Central memory CD8-positive, alpha-beta T cell (primary cell): ENCODE measurements around the gene CACNA1H.
"Not testable (repeated sequence)": the region's sequence is repeated elsewhere in the genome, so short reads cannot be mapped to it uniquely, and the experiment has no call there.

Experiments used
- ATAC-seq: fragments of 150-1000 bp; cut with Tn5 transposase; replicated peaks from 2 replicates; pipeline ENCODE4 v1.10.0; 2022; ENCODE audit warnings: mild to moderate bottlenecking, moderate FRiP score, moderate number of reproducible peaks; ENCODE audit not compliant: poor library complexity, severe bottlenecking; ENCODE audit errors: extremely low read depth
- DNase-seq, 2 donors: peaks; one replicate each; pipeline ENCODE4 v3.0.0; 2021; ENCODE audit warnings: low spot score in 2 of 2
- H3K27ac Mint-ChIP-seq: one replicate; pipeline ENCODE4 v1.8.0; 2022; ENCODE audit warnings: low read depth, mild to moderate bottlenecking, moderate library complexity, mixed read lengths
- H3K27me3 Mint-ChIP-seq: one replicate; pipeline ENCODE4 v1.8.0; 2022; ENCODE audit warnings: mixed read lengths
- H3K36me3 Mint-ChIP-seq: one replicate; pipeline ENCODE4 v1.8.0; 2022; ENCODE audit warnings: mild to moderate bottlenecking, moderate library complexity, mixed read lengths; ENCODE audit not compliant: insufficient read depth
- H3K4me1 Mint-ChIP-seq: one replicate; pipeline ENCODE4 v1.8.0; 2022; ENCODE audit warnings: mixed read lengths
- H3K4me3 Mint-ChIP-seq: one replicate; pipeline ENCODE4 v1.8.0; 2022; ENCODE audit warnings: mild to moderate bottlenecking, moderate library complexity, mixed read lengths
- H3K9me3 Mint-ChIP-seq: one replicate; pipeline ENCODE4 v1.8.0; 2022; ENCODE audit warnings: mixed read lengths

The CACNA1H gene

GRCh38 chr16:1180549-1181403, 27.9 kb downstream of the CACNA1H start:
- H3K36me3 Mint-ChIP-seq, result no peaks in the 10 kb centered on the region
- no peaks in the 10 kb centered on the region for H3K9me3 Mint-ChIP-seq
- H3K4me3 Mint-ChIP-seq, result no peak overlapping the region
- H3K27ac Mint-ChIP-seq, result no peak overlapping the region
- H3K4me1 Mint-ChIP-seq, result no peaks in the 10 kb centered on the region
- DNase-seq, result no peak
- no peaks in the 10 kb centered on the region for H3K27me3 Mint-ChIP-seq
- no peak for ATAC-seq

- Mint-ChIP-seq H3K4me1 (no peaks in the 10 kb centered on the region), H3K4me3 (no peak overlapping the region), H3K9me3 (no peaks in the 10 kb centered on the region), H3K27me3 (no peaks in the 10 kb centered on the region), H3K27ac (no peak overlapping the region), H3K36me3 (no peaks in the 10 kb centered on the region)
- DNase-seq (no peak), ATAC-seq (no peak)
These were observed 28.8 kb downstream of the CACNA1H start for GRCh38 chr16:1181404-1182315.

- Mint-ChIP-seq H3K27ac (no peak overlapping the region), H3K4me1 (no peaks in the 10 kb centered on the region), H3K9me3 (no peaks in the 10 kb centered on the region), H3K36me3 (no peaks in the 10 kb centered on the region), H3K4me3 (no peak overlapping the region), H3K27me3 (no peaks in the 10 kb centered on the region)
- no peak for ATAC-seq
- DNase-seq, result no peak
These were observed 29.4 kb downstream of the CACNA1H start for GRCh38 chr16:1182316-1182671.

- no peak for ATAC-seq
- Mint-ChIP-seq H3K9me3 (no peaks in the 10 kb centered on the region), H3K4me1 (no peaks in the 10 kb centered on the region), H3K27me3 (no peaks in the 10 kb centered on the region), H3K36me3 (no peaks in the 10 kb centered on the region), H3K27ac (no peak overlapping the region), H3K4me3 (no peak overlapping the region)
- DNase-seq, result no peak
These were observed 30.3 kb downstream of the CACNA1H start for GRCh38 chr16:1182950-1183907.

GRCh38 chr16:1184156-1184868, 31.4 kb downstream of the CACNA1H start:
- no peak for ATAC-seq
- no peak for DNase-seq
- Mint-ChIP-seq H3K36me3 (no peaks in the 10 kb centered on the region), H3K27me3 (no peaks in the 10 kb centered on the region), H3K4me1 (no peaks in the 10 kb centered on the region), H3K9me3 (no peaks in the 10 kb centered on the region), H3K4me3 (no peak overlapping the region), H3K27ac (no peak overlapping the region)

GRCh38 chr16:1184980-1185379, 32.1 kb downstream of the CACNA1H start:
- ATAC-seq (no peak), DNase-seq (no peak)
- no peak overlapping the region for H3K4me3 Mint-ChIP-seq
- no peaks in the 10 kb centered on the region for H3K36me3 Mint-ChIP-seq
- no peaks in the 10 kb centered on the region for H3K27me3 Mint-ChIP-seq
- no peak overlapping the region for H3K27ac Mint-ChIP-seq
- H3K9me3 Mint-ChIP-seq, result no peaks in the 10 kb centered on the region
- no peaks in the 10 kb centered on the region for H3K4me1 Mint-ChIP-seq

- not testable (repeated sequence) for H3K36me3 Mint-ChIP-seq, H3K4me3 Mint-ChIP-seq, H3K4me1 Mint-ChIP-seq, DNase-seq, H3K27me3 Mint-ChIP-seq, ATAC-seq, H3K27ac Mint-ChIP-seq, H3K9me3 Mint-ChIP-seq
These were observed 32.7 kb downstream of the CACNA1H start for GRCh38 chr16:1185460-1186207.

- H3K4me3 Mint-ChIP-seq, result no peak overlapping the region
- H3K27ac Mint-ChIP-seq, result no peak overlapping the region
- H3K36me3 Mint-ChIP-seq, result no peaks in the 10 kb centered on the region
- no peaks in the 10 kb centered on the region for H3K27me3 Mint-ChIP-seq
- peak; percentile 28 to 34 for DNase-seq
- peak; percentile 49 for ATAC-seq
- H3K9me3 Mint-ChIP-seq, result no peaks in the 10 kb centered on the region
- H3K4me1 Mint-ChIP-seq, result no peaks in the 10 kb centered on the region
These were observed 35.7 kb downstream of the CACNA1H start for GRCh38 chr16:1188432-1189189.

GRCh38 chr16:1189455-1189854, 36.5 kb downstream of the CACNA1H start:
- Mint-ChIP-seq H3K9me3 (no peaks in the 10 kb centered on the region), H3K36me3 (no peaks in the 10 kb centered on the region), H3K4me1 (no peaks in the 10 kb centered on the region), H3K27ac (no peak overlapping the region), H3K4me3 (no peak overlapping the region), H3K27me3 (no peaks in the 10 kb centered on the region)
- DNase-seq, result no peak
- no peak for ATAC-seq

GRCh38 chr16:1190789-1191188, 37.9 kb downstream of the CACNA1H start:
- not testable (repeated sequence) for ATAC-seq, H3K27me3 Mint-ChIP-seq, DNase-seq, H3K36me3 Mint-ChIP-seq, H3K27ac Mint-ChIP-seq, H3K4me1 Mint-ChIP-seq, H3K4me3 Mint-ChIP-seq, H3K9me3 Mint-ChIP-seq
